AG08396 (cell line): ENCODE measurements around the gene RBM19.
"Not testable (repeated sequence)": the region's sequence is repeated elsewhere in the genome, so short reads cannot be mapped to it uniquely, and the experiment has no call there.

Source experiments
- DNase-seq: peaks from one replicate; pipeline ENCODE4 v3.0.0; 2012; ENCODE audit warnings: low spot score, mixed read lengths

RBM19 gene

GRCh38 chr12:113901319-113901718 lies 64.8 kb downstream of the RBM19 start:
- not testable (repeated sequence) for DNase-seq

- DNase-seq, result no peak
Measured at GRCh38 chr12:113900716-113901115, 65.4 kb downstream of the RBM19 start.

GRCh38 chr12:113899561-113900471 lies 66.3 kb downstream of the RBM19 start:
- no peak for DNase-seq

- DNase-seq, result no peak
Measured at GRCh38 chr12:113899042-113899560, 67.0 kb downstream of the RBM19 start.

- no peak for DNase-seq
Measured at GRCh38 chr12:113898466-113898865, 67.7 kb downstream of the RBM19 start.

GRCh38 chr12:113897406-113897805 lies 68.7 kb downstream of the RBM19 start:
- no peak for DNase-seq

- DNase-seq, result no peak
Measured at GRCh38 chr12:113896841-113897240, 69.3 kb downstream of the RBM19 start.

- DNase-seq, result no peak
Measured at GRCh38 chr12:113896194-113896593, 69.9 kb downstream of the RBM19 start.

- DNase-seq, result no peak
Measured at GRCh38 chr12:113895176-113895575, 70.9 kb downstream of the RBM19 start.

GRCh38 chr12:113894697-113895096 lies 71.4 kb downstream of the RBM19 start:
- no peak for DNase-seq

GRCh38 chr12:113893221-113893620 lies 72.9 kb downstream of the RBM19 start:
- no peak for DNase-seq

- no peak for DNase-seq
Measured at GRCh38 chr12:113892556-113892955, 73.6 kb downstream of the RBM19 start.

- DNase-seq, result no peak
Measured at GRCh38 chr12:113891739-113892520, 74.2 kb downstream of the RBM19 start.

GRCh38 chr12:113891167-113891692 lies 74.9 kb downstream of the RBM19 start:
- no peak for DNase-seq

GRCh38 chr12:113889891-113890581 lies 76.1 kb downstream of the RBM19 start:
- no peak for DNase-seq

- DNase-seq, result peak; percentile 63
Measured at GRCh38 chr12:113889076-113889475, 77.0 kb downstream of the RBM19 start.

- no peak for DNase-seq
Measured at GRCh38 chr12:113888435-113888834, 77.7 kb downstream of the RBM19 start.

- DNase-seq, result no peak
Measured at GRCh38 chr12:113887906-113888305, 78.2 kb downstream of the RBM19 start.

- no peak for DNase-seq
Measured at GRCh38 chr12:113886721-113887120, 79.4 kb downstream of the RBM19 start.

GRCh38 chr12:113884392-113884791 lies 81.7 kb downstream of the RBM19 start:
- DNase-seq, result no peak

- DNase-seq, result no peak
Measured at GRCh38 chr12:113882690-113883089, 83.4 kb downstream of the RBM19 start.
